CD14-positive monocyte (primary cell): ENCODE measurements around the gene NECAB3. TPM values are rescaled to one million over a fixed set of nuclear protein-coding genes. Genes with fewer than 3 reads are reported as not detected.

Experiments
- DNase-seq, 3 donors: peaks; one replicate each; pipeline ENCODE4 v3.0.0-alpha.2; 2011 to 2022
- H2AFZ ChIP-seq: 2 replicates; pipeline ENCODE4 v1.6.0; 2012; ENCODE audit warnings: mild to moderate bottlenecking, low read depth, low read length, inconsistent platforms; ENCODE audit not compliant: insufficient read depth, poor library complexity, severe bottlenecking
- H3K27ac ChIP-seq, 2 donors: 1 replicate in 1 of 2; 2 replicates in 1 of 2; pipeline ENCODE4 v1.5.1; 2012 to 2013; ENCODE audit warnings: low read length in 2 of 2, control low read depth in 1 of 2, inconsistent platforms in 1 of 2, low read depth in 1 of 2, mild to moderate bottlenecking in 1 of 2
- H3K27me3 ChIP-seq, 2 donors: one replicate each; pipeline versions ENCODE4 v1.6.0 to v1.6.1; 2011 to 2013; ENCODE audit warnings: low read length in 2 of 2; ENCODE audit not compliant: control insufficient read depth in 2 of 2, insufficient read depth in 2 of 2
- H3K36me3 ChIP-seq, 2 donors: replicated peaks in 1 of 2; 1 replicate in 1 of 2; 2 replicates in 1 of 2; pipeline versions ENCODE4 v1.5.1 to v1.6.1; 2012 to 2013; ENCODE audit warnings: low read length in 2 of 2, control low read depth in 1 of 2, inconsistent platforms in 1 of 2, mild to moderate bottlenecking in 1 of 2; ENCODE audit not compliant: insufficient read depth in 2 of 2, control insufficient read depth in 1 of 2
- H3K4me1 ChIP-seq, 2 donors: 1 replicate in 1 of 2; 2 replicates in 1 of 2; pipeline versions ENCODE4 v1.5.1 to v1.6.1; 2012 to 2013; ENCODE audit warnings: low read length in 2 of 2, control low read depth in 1 of 2, inconsistent platforms in 1 of 2, mild to moderate bottlenecking in 1 of 2, moderate library complexity in 1 of 2; ENCODE audit not compliant: insufficient read depth in 2 of 2, control insufficient read depth in 1 of 2
- H3K4me2 ChIP-seq: replicated peaks from 2 replicates; pipeline ENCODE3; 2012; ENCODE audit warnings: low read length, moderate library complexity, mild to moderate bottlenecking; ENCODE audit not compliant: poor library complexity, severe bottlenecking; ENCODE audit errors: extremely low read depth
- H3K4me3 ChIP-seq, 3 experiments: fragments of 200-600 bp in 1 of 3; sonication (generic) in 1 of 3; replicated peaks in 1 of 3; 1 replicate in 2 of 3; 2 replicates in 1 of 3; pipeline ENCODE4 v1.5.1; 2011 to 2013; ENCODE audit warnings: low read length in 3 of 3, mild to moderate bottlenecking in 3 of 3, control low read depth in 2 of 3, low read depth in 2 of 3, inconsistent platforms in 1 of 3, moderate library complexity in 1 of 3
- H3K79me2 ChIP-seq: 2 replicates; pipeline ENCODE4 v1.6.0; 2012; ENCODE audit warnings: mild to moderate bottlenecking, control low read depth, inconsistent platforms, low read length, moderate library complexity; ENCODE audit not compliant: insufficient read depth
- H3K9ac ChIP-seq: 2 replicates; pipeline ENCODE4 v1.6.0; 2017; ENCODE audit warnings: low read length, mild to moderate bottlenecking; ENCODE audit not compliant: insufficient read depth, poor library complexity, severe bottlenecking
- H3K9me3 ChIP-seq, 2 donors: replicated peaks in 1 of 2; 1 replicate in 1 of 2; 2 replicates in 1 of 2; pipeline versions ENCODE4 v1.5.1 to v1.6.1; 2012 to 2013; ENCODE audit warnings: low read length in 2 of 2, control low read depth in 1 of 2; ENCODE audit not compliant: control insufficient read depth in 1 of 2, insufficient read depth in 1 of 2
- H4K20me1 ChIP-seq: 2 replicates; pipeline ENCODE4 v1.6.0; 2012; ENCODE audit warnings: mild to moderate bottlenecking, low read length, control low read depth, moderate library complexity; ENCODE audit not compliant: insufficient read depth
- H3K27ac Mint-ChIP-seq, 7 donors: one replicate each; pipeline ENCODE4 v1.8.0; 2020; ENCODE audit warnings: mild to moderate bottlenecking in 7 of 7, mixed read lengths in 7 of 7, moderate library complexity in 6 of 7, inconsistent platforms in 2 of 7
- H3K27me3 Mint-ChIP-seq, 3 donors: one replicate each; pipeline ENCODE4 v1.8.0; 2021 to 2022; ENCODE audit warnings: low read depth in 3 of 3, mild to moderate bottlenecking in 3 of 3, mixed read lengths in 3 of 3, moderate library complexity in 3 of 3, inconsistent platforms in 1 of 3
- H3K36me3 Mint-ChIP-seq, 2 donors: one replicate each; pipeline ENCODE4 v1.8.0; 2020; ENCODE audit warnings: mixed read lengths in 2 of 2, inconsistent platforms in 1 of 2, mild to moderate bottlenecking in 1 of 2
- H3K4me1 Mint-ChIP-seq: one replicate; pipeline ENCODE4 v1.8.0; 2020; ENCODE audit warnings: mild to moderate bottlenecking, mixed read lengths
- H3K4me3 Mint-ChIP-seq, 2 donors: one replicate each; pipeline ENCODE4 v1.8.0; 2020; ENCODE audit warnings: mild to moderate bottlenecking in 2 of 2, mixed read lengths in 2 of 2, moderate library complexity in 1 of 2
- H3K9me3 Mint-ChIP-seq, 7 donors: one replicate each; pipeline ENCODE4 v1.8.0; 2020 to 2022; ENCODE audit warnings: mixed read lengths in 7 of 7, mild to moderate bottlenecking in 6 of 7, moderate library complexity in 6 of 7, inconsistent platforms in 2 of 7
- WGBS: methylation state at CpG from one replicate; pipeline ENCODE4 v1.1.5; 2013; ENCODE audit warnings: missing lambda C conversion rate; ENCODE audit not compliant: insufficient coverage; 5-methylcytosine and 5-hydroxymethylcytosine counted together
- intact Hi-C, 2 donors: fragments of 100-400 bp; cut with micrococcal nuclease; formaldehyde crosslinking; loops; one replicate each; pipeline versions ENCODE4 v1.15.0 to v1.15.1; 2023
- polyA plus RNA-seq, 3 donors: library from polyadenylated mRNA; depleted of rRNA in 1 of 3; unstranded in 2 of 3; stranded (reverse) in 1 of 3; fragments of 300-500 nt in 2 of 3; fragments of >200 nt in 1 of 3; fragmentation: Illumina TruSeq in 2 of 3; gene quantifications; 1 replicate in 2 of 3; 2 replicates in 1 of 3; pipeline ENCODE4 v1.2.3, GENCODE V29; 2012 to 2021
- TF ChIP-seq, protein P1 (sequence below): fragments of 200-600 bp; IDR thresholded peaks from one replicate; pipeline ENCODE4 v1.8.0; 2022; ENCODE audit warnings: antibody characterized with exemption, mild to moderate bottlenecking

The NECAB3 gene
- polyA plus RNA-seq, 3 donors, result 1.3 to 12.8 (median 1.8) TPM

DNA sequence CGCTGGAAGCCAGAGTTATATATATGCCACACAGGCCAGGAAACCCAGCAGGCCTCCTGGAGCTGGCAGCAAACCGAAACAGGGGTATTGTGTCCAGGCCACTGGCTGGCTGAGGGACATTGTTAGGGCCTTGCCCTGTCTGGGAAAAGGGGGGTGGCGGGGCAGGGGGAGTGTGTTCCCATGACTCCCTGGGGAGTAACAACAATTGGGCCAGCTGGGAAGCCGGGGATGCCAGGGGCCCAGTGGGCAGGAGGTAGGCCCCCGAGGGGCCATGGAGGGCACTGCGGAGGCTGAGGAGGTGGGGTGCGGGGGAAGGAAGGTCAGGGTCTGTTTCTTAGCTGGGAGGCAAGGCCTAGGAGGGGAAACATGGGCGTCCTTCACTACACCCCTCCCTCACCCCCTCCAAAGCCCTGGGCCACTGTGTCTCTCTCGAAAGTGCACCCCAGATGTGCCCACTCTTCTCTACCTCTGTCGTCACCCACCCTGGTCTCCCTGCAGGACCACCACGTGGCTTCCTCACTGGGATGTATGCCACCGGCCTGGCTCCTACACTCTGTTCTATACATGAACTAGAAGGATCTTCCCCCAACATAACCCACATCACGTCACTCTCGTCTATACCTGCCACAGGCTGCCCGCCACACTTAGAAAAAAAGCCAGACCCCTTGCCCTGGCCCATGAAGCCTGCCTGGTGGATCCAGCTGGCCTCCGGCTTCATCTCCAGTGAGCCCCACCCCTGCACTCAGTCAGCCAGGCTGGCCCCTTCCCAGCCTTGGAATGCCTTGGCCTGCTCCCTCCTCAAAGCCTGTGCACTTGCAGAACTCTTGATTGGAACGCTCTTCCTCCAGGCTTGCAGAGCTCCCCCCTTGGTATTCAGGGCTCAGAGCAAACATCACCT lies 19.8 kb upstream of the NECAB3 start:
- no peaks in the 10 kb centered on the region for H3K9me3 ChIP-seq
- Mint-ChIP-seq H3K27me3 (no peaks in the 10 kb centered on the region), H3K9me3 (peaks cover 2 to 7% (median 4%) of the 10 kb centered on the region in 7 donors), H3K4me1 (peaks cover 16% of the 10 kb centered on the region), H3K36me3 (no peaks in the 10 kb centered on the region), H3K27ac (peak overlapping the region in 1 of 7 donors; percentile 74), H3K4me3 (peak overlapping the region in 1 of 2 donors; percentile 13)
- intact Hi-C loops, result no loop called here
- no peak overlapping the region for H3K27ac ChIP-seq
- no peaks in the 10 kb centered on the region for H3K79me2 ChIP-seq
- TF ChIP-seq, protein P1, sequence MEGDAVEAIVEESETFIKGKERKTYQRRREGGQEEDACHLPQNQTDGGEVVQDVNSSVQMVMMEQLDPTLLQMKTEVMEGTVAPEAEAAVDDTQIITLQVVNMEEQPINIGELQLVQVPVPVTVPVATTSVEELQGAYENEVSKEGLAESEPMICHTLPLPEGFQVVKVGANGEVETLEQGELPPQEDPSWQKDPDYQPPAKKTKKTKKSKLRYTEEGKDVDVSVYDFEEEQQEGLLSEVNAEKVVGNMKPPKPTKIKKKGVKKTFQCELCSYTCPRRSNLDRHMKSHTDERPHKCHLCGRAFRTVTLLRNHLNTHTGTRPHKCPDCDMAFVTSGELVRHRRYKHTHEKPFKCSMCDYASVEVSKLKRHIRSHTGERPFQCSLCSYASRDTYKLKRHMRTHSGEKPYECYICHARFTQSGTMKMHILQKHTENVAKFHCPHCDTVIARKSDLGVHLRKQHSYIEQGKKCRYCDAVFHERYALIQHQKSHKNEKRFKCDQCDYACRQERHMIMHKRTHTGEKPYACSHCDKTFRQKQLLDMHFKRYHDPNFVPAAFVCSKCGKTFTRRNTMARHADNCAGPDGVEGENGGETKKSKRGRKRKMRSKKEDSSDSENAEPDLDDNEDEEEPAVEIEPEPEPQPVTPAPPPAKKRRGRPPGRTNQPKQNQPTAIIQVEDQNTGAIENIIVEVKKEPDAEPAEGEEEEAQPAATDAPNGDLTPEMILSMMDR, result no peak
- H3K4me2 ChIP-seq, result no peak overlapping the region
- WGBS, result 94% methylated on average over 12 of the region's 17 CpGs
- H3K27me3 ChIP-seq, result no peaks in the 10 kb centered on the region
- no peaks in the 10 kb centered on the region for H4K20me1 ChIP-seq
- H3K36me3 ChIP-seq, result no peaks in the 10 kb centered on the region
- peaks cover 5 to 13% of the 10 kb centered on the region in 2 donors for H3K4me1 ChIP-seq
- DNase-seq, result no peak
- no peak overlapping the region for H2AFZ ChIP-seq
- H3K4me3 ChIP-seq, result no peak overlapping the region
- no peak overlapping the region for H3K9ac ChIP-seq

DNA sequence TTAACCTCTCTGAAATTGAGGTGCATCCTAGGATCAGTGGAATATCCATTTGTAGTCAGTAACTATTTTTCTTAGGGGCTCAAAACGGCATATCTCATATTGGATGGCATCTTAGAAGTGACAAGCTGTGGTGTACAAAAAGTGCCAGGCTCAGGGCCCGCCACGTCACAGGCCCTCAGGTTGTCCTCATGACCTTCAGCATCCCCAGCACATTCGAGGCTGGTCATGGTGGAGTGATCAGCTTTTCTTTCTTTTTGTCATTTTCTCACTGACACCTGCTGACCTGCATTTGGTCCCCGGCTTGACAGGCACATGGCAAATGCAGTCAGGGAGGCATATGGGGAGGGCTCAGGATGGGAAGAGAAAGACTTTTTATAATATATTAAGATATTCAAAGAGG lies 19.1 kb upstream of the NECAB3 start:
- Mint-ChIP-seq H3K27me3 (no peaks in the 10 kb centered on the region), H3K9me3 (peaks cover 0 to 3% (median under 1%) of the 10 kb centered on the region in 7 donors), H3K36me3 (no peaks in the 10 kb centered on the region), H3K4me1 (peaks cover 22% of the 10 kb centered on the region), H3K4me3 (no peak overlapping the region), H3K27ac (no peak overlapping the region)
- intact Hi-C loops, result no loop called here
- Histone ChIP-seq H3K4me3 (no peak overlapping the region), H4K20me1 (no peaks in the 10 kb centered on the region), H3K9ac (no peak overlapping the region), H3K4me1 (peaks cover 5 to 13% of the 10 kb centered on the region in 2 donors), H2AFZ (no peak overlapping the region), H3K79me2 (no peaks in the 10 kb centered on the region), H3K27ac (no peak overlapping the region), H3K9me3 (no peaks in the 10 kb centered on the region), H3K36me3 (no peaks in the 10 kb centered on the region), H3K27me3 (no peaks in the 10 kb centered on the region), H3K4me2 (no peak overlapping the region)
- no peak for DNase-seq
- TF ChIP-seq, protein P1, result no peak
- 70% methylated on average over 2 of the region's 5 CpGs for WGBS
